Testis (tissue), 2 donors: Measurements from ENCODE around the gene CCDC50.

Source experiments
- CTCF ChIP-seq, 3 experiments: fragments of 450-650 bp in 2 of 3; fragments of 200-600 bp in 1 of 3; sonication (generic) in 1 of 3; IDR thresholded peaks; one replicate each; pipeline ENCODE4 v1.5.1; 2016 to 2019; ENCODE audit warnings: antibody characterized with exemption in 3 of 3, mild to moderate bottlenecking in 2 of 3, moderate library complexity in 1 of 3
- POLR2A ChIP-seq: fragments of 450-650 bp; IDR thresholded peaks from one replicate; pipeline ENCODE4 v1.6.1; 2017; ENCODE audit warnings: antibody characterized with exemption, mild to moderate bottlenecking, moderate library complexity

GRCh38 chr3:191397771-191398170 lies 68.6 kb downstream of the CCDC50 start:
- TF ChIP-seq POLR2A (no peak), CTCF (IDR thresholded peaks at IDR 0.05) (no peak)
